22Rv1 (cell line): Measurements from ENCODE around the gene MYMK.

Experiments used
- ZFX ChIP-seq: fragments of 450-650 bp; IDR thresholded peaks from 2 replicates; pipeline ENCODE4 v1.6.1; 2017; ENCODE audit warnings: antibody characterized with exemption, borderline replicate concordance
- TF ChIP-seq, protein P1 (sequence below): fragments of 450-650 bp; IDR thresholded peaks from 2 replicates; pipeline ENCODE4 v1.5.1; 2017; ENCODE audit warnings: mild to moderate bottlenecking

DNA sequence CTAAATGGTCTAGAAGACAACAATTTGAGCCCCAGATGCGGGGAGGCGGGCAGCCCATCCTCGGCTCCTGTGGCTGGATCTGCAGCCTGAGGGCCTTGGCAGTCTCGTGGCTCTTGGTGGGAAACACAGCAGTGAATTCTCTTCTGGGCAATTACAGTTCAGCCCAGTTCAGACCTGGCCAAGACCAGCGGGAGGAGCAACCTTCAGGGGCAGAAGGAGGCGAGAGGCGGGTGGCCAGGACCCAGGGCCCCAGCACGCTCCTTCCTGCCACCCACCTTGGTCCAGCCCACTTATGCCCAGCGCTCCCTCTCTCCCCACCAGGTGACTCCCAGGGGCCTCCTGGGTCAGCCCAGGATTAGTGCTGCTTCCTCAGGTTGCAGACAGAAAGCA is 7.8 kb downstream of the MYMK start:
- TF ChIP-seq, protein P1, sequence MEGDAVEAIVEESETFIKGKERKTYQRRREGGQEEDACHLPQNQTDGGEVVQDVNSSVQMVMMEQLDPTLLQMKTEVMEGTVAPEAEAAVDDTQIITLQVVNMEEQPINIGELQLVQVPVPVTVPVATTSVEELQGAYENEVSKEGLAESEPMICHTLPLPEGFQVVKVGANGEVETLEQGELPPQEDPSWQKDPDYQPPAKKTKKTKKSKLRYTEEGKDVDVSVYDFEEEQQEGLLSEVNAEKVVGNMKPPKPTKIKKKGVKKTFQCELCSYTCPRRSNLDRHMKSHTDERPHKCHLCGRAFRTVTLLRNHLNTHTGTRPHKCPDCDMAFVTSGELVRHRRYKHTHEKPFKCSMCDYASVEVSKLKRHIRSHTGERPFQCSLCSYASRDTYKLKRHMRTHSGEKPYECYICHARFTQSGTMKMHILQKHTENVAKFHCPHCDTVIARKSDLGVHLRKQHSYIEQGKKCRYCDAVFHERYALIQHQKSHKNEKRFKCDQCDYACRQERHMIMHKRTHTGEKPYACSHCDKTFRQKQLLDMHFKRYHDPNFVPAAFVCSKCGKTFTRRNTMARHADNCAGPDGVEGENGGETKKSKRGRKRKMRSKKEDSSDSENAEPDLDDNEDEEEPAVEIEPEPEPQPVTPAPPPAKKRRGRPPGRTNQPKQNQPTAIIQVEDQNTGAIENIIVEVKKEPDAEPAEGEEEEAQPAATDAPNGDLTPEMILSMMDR: no peak
- TF ChIP-seq ZFX: no peak
